HepG2 (cell line): ENCODE data around the gene ADAMTS2.

Experiments used
- CTCF ChIP-seq: sonication (generic); formaldehyde crosslinking; IDR thresholded peaks from 2 replicates; pipeline ENCODE4 v1.5.0; 2020; ENCODE audit warnings: mild to moderate bottlenecking, missing genetic modification reagents, moderate library complexity
- FOXA1 ChIP-seq, 2 experiments: fragments of 450-650 bp in 1 of 2; sonication (generic) in 1 of 2; formaldehyde crosslinking in 1 of 2; IDR thresholded peaks; 2 replicates each; pipeline versions ENCODE4 v1.4.0 to v1.6.1; 2016 to 2020; ENCODE audit warnings: missing genetic modification reagents in 1 of 2
- POLR2AphosphoS5 ChIP-seq: IDR thresholded peaks from 2 replicates; pipeline ENCODE4 v1.6.1; 2012; ENCODE audit warnings: low read depth, low read length
- REST ChIP-seq, 2 experiments: IDR thresholded peaks; 2 replicates each; pipeline ENCODE4 v1.6.1; 2011 to 2012; ENCODE audit warnings: low read length in 2 of 2, borderline replicate concordance in 1 of 2, low read depth in 1 of 2, mild to moderate bottlenecking in 1 of 2, moderate library complexity in 1 of 2
- SAFB2 ChIP-seq: sonication (generic); formaldehyde crosslinking; IDR thresholded peaks from 2 replicates; pipeline ENCODE4 v1.5.1; 2020; ENCODE audit warnings: missing genetic modification reagents, low read depth, mild to moderate bottlenecking, borderline replicate concordance
- USF2 ChIP-seq, 2 experiments: sonication (generic) in 1 of 2; formaldehyde crosslinking in 1 of 2; IDR thresholded peaks; 2 replicates each; pipeline versions ENCODE4 v1.5.1 to v1.6.1; 2011 to 2020; ENCODE audit warnings: borderline replicate concordance in 1 of 2, low read depth in 1 of 2, low read length in 1 of 2, mild to moderate bottlenecking in 1 of 2, missing genetic modification reagents in 1 of 2, moderate library complexity in 1 of 2
- ZNF850 ChIP-seq: sonication (generic); formaldehyde crosslinking; conservative IDR thresholded peaks from 2 replicates; pipeline ENCODE4 v1.9.0; 2021; ENCODE audit warnings: mild to moderate bottlenecking, missing genetic modification reagents
- ZSCAN29 ChIP-seq: sonication (generic); formaldehyde crosslinking; conservative IDR thresholded peaks from 2 replicates; pipeline ENCODE4 v1.4.0; 2020; ENCODE audit warnings: mild to moderate bottlenecking, missing genetic modification reagents

- no peak for TF ChIP-seq ZSCAN29 (CRISPR knock-in tag)
- TF ChIP-seq USF2 (IDR thresholded peaks at IDR 0.05; ENCODE audit: low read depth, low read length): no peak
- no peak for TF ChIP-seq USF2 (CRISPR knock-in tag; IDR thresholded peaks at IDR 0.05; ENCODE audit: borderline replicate concordance)
- no peak for TF ChIP-seq POLR2AphosphoS5
- no peak for TF ChIP-seq CTCF (CRISPR knock-in tag)
- no peak for TF ChIP-seq FOXA1 (IDR thresholded peaks at IDR 0.05)
- no peak for TF ChIP-seq FOXA1 (CRISPR knock-in tag; IDR thresholded peaks at IDR 0.05)
- TF ChIP-seq ZNF850 (CRISPR knock-in tag): no peak
- no peak for TF ChIP-seq REST (IDR thresholded peaks at IDR 0.05; ENCODE audit: borderline replicate concordance in 1 of 2, low read depth in 1 of 2, low read length in 2 of 2)
- TF ChIP-seq SAFB2 (CRISPR knock-in tag): no peak
These were observed 124.5 kb downstream of the ADAMTS2 start for GRCh38 chr5:179220716-179221115.
